Measurements from ENCODE around the gene DUS4L.

The DUS4L gene

GRCh38 chr7:107579885-107580715 is 16.3 kb downstream of the DUS4L start, which contains the start of gene BCAP29:
BCAP29 (plus strand) TSS chr7:107580246; CDS start chr7:107580773, 527 bp downstream.
- TF ChIP-seq, protein P1, sequence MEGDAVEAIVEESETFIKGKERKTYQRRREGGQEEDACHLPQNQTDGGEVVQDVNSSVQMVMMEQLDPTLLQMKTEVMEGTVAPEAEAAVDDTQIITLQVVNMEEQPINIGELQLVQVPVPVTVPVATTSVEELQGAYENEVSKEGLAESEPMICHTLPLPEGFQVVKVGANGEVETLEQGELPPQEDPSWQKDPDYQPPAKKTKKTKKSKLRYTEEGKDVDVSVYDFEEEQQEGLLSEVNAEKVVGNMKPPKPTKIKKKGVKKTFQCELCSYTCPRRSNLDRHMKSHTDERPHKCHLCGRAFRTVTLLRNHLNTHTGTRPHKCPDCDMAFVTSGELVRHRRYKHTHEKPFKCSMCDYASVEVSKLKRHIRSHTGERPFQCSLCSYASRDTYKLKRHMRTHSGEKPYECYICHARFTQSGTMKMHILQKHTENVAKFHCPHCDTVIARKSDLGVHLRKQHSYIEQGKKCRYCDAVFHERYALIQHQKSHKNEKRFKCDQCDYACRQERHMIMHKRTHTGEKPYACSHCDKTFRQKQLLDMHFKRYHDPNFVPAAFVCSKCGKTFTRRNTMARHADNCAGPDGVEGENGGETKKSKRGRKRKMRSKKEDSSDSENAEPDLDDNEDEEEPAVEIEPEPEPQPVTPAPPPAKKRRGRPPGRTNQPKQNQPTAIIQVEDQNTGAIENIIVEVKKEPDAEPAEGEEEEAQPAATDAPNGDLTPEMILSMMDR (IDR thresholded peaks at IDR 0.05; ENCODE audit: borderline replicate concordance, insufficient read depth, low read depth, low read length) = peak; percentile 39; the same call in 1 of the 2 replicates
- H3K4me3 ChIP-seq (ENCODE audit: low read depth, low read length) = peak within 1 kb of the TSS; percentile 93

DNA sequence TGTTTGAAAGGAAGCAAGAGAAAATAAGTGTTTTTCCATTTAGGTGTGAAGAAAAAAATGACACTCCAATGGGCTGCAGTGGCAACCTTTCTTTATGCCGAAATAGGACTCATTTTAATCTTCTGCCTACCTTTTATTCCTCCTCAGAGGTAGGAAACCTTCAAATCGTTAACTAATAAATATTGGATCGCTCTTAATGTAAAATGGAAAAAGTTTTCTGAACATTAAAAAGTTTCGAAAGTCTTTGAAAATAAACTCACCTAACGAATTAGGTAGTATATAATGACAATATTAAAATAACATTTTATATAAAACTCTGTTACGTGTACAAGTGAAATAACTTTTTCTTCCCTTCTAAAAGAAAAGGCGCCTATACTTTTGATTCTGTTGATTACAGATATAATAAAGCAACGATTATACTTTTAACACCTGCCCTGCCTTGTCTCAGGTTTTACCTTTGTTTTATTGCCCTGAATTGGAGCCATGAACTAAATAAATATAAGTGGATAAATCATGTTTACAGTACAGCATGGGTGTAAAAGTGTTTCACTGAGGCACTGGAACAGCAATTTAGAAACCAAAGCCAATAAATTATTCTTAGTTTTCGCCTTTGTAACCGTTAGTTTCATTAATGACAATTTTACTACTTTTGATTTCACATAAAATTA is 17.1 kb downstream of the DUS4L start:
- H3K4me3 ChIP-seq (ENCODE audit: low read depth, low read length) = peak overlapping the region; percentile 93
- TF ChIP-seq, protein P1 (IDR thresholded peaks at IDR 0.05; ENCODE audit: borderline replicate concordance, insufficient read depth, low read depth, low read length) = no peak

- H3K4me3 ChIP-seq (ENCODE audit: low read depth, low read length) = no peak overlapping the region
- TF ChIP-seq, protein P1 (IDR thresholded peaks at IDR 0.05; ENCODE audit: borderline replicate concordance, insufficient read depth, low read depth, low read length) = no peak
Measured at GRCh38 chr7:107581387-107582013, 17.7 kb downstream of the DUS4L start.

DNA sequence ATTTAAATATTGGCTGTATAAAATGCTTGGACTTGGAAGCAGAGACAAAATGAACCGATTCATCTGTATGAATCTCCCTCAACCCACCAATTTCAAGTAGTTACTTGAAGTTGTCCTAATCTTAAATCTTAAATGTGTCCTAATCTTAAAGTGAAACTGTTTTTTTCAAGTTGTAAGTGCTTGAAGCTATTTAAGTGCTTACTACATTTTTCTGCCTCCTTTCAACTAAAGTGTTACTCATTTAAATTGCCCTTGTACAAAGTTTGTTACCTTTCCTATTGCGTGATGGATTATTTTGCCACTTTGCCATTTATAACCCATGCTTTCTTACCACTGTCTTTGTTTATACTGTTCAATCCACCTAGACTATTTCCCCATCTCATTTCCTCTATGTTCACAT is 19.1 kb downstream of the DUS4L start:
- TF ChIP-seq, protein P1 (IDR thresholded peaks at IDR 0.05; ENCODE audit: borderline replicate concordance, insufficient read depth, low read depth, low read length) = no peak
- no peak overlapping the region for H3K4me3 ChIP-seq (ENCODE audit: low read depth, low read length)

- H3K4me3 ChIP-seq (ENCODE audit: low read depth, low read length) = no peak overlapping the region
- TF ChIP-seq, protein P1 (IDR thresholded peaks at IDR 0.05; ENCODE audit: borderline replicate concordance, insufficient read depth, low read depth, low read length) = no peak
Measured at GRCh38 chr7:107584716-107585115, 20.9 kb downstream of the DUS4L start.

GRCh38 chr7:107588529-107589130 is 24.9 kb downstream of the DUS4L start:
- TF ChIP-seq, protein P1 (IDR thresholded peaks at IDR 0.05; ENCODE audit: borderline replicate concordance, insufficient read depth, low read depth, low read length) = no peak
- no peak overlapping the region for H3K4me3 ChIP-seq (ENCODE audit: low read depth, low read length)
